HepG2 (cell line): ENCODE results near the gene IQGAP2. TPM values are rescaled to one million over a fixed set of nuclear protein-coding genes. Genes with fewer than 3 reads are reported as not detected.

Experiments
- ATAC-seq: fragments of 200-7000 bp; cut with Tn5 transposase; 3 replicates; pipeline ENCODE4 v1.9.1; 2020; ENCODE audit warnings: mild to moderate bottlenecking, moderate library complexity
- BruUV-seq: library from RNA; stranded (reverse); fragments of 400-500 nt; replicated peaks from 2 replicates; lab custom pipeline; 2021; lab: Mats Ljungman, UMichigan
- CTCF ChIA-PET: fragments of 300-600 bp; formaldehyde crosslinking; extraction: SDS; loops from one replicate; lab custom pipeline; 2021; ENCODE audit warnings: low total read pairs, inconsistent platforms, low intra/inter-chr PET ratio; lab: Yijun Ruan, JAX
- POLR2A ChIA-PET: fragments of 350-600 bp; sonication (Branson Sonifier 250); formaldehyde crosslinking; loops from one replicate; lab custom pipeline; 2020; ENCODE audit warnings: antibody characterized with exemption, inconsistent platforms; lab: Yijun Ruan, JAX
- DNase-seq: peaks from one replicate; pipeline ENCODE4 v3.0.0-alpha.2; 2015; ENCODE audit warnings: low spot score
- FAIRE-seq: peaks from 3 replicates; lab custom pipeline; 2011; peaks lifted over from hg19 to GRCh38; lab: Jason Lieb, UNC
- H2AFZ ChIP-seq: one replicate; pipeline ENCODE4 v1.6.1; 2011; ENCODE audit warnings: low read length, inconsistent platforms
- H3K27ac ChIP-seq: fragments of 300-600 bp; 3 replicates; pipeline ENCODE4 v1.8.0; 2011; ENCODE audit warnings: mixed run types, mild to moderate bottlenecking, mixed read lengths, low read length, inconsistent platforms; ENCODE audit not compliant: insufficient read depth; ENCODE audit errors: extremely low read length
- H3K27me3 ChIP-seq, 2 experiments: fragments of 200-600 bp in 1 of 2; 2 replicates in 1 of 2; 3 replicates in 1 of 2; pipeline versions ENCODE4 v1.6.0 to v1.8.0; 2011; ENCODE audit warnings: low read length in 2 of 2, mild to moderate bottlenecking in 2 of 2, moderate library complexity in 2 of 2, inconsistent platforms in 1 of 2; ENCODE audit not compliant: insufficient read depth in 2 of 2, control insufficient read depth in 1 of 2
- H3K36me3 ChIP-seq, 2 experiments: fragments of 200-600 bp in 1 of 2; replicated peaks in 1 of 2; 2 replicates in 1 of 2; 3 replicates in 1 of 2; pipeline versions ENCODE4 v1.5.1 to v1.8.0; 2011; ENCODE audit warnings: low read length in 2 of 2, inconsistent platforms in 1 of 2; ENCODE audit not compliant: insufficient read depth in 2 of 2, control insufficient read depth in 1 of 2
- H3K4me1 ChIP-seq: 2 replicates; pipeline ENCODE4 v1.5.1; 2012; ENCODE audit warnings: low read length, inconsistent platforms; ENCODE audit not compliant: insufficient read depth
- H3K4me2 ChIP-seq: 2 replicates; pipeline ENCODE4 v1.6.0; 2011; ENCODE audit warnings: low read depth, low read length, inconsistent platforms
- H3K4me3 ChIP-seq, 3 experiments: fragments of 200-600 bp in 1 of 3; sonication (generic), shearing (Covaris generic) in 1 of 3; replicated peaks in 1 of 3; 2 replicates each; pipeline ENCODE4 v1.5.1; 2011 to 2016; ENCODE audit warnings: low read length in 3 of 3, inconsistent platforms in 2 of 3, low read depth in 2 of 3, mild to moderate bottlenecking in 2 of 3, control low read depth in 1 of 3, mixed read lengths in 1 of 3; ENCODE audit not compliant: insufficient read depth in 1 of 3
- H3K79me2 ChIP-seq: one replicate; pipeline ENCODE4 v1.6.1; 2011; ENCODE audit warnings: low read length, inconsistent platforms; ENCODE audit not compliant: insufficient read depth
- H3K9ac ChIP-seq: 2 replicates; pipeline ENCODE4 v1.6.0; 2011; ENCODE audit warnings: mild to moderate bottlenecking, low read depth, low read length, inconsistent platforms; ENCODE audit not compliant: insufficient read depth
- H3K9me3 ChIP-seq: 2 replicates; pipeline ENCODE4 v1.5.1; 2012; ENCODE audit warnings: mild to moderate bottlenecking, low read length
- H4K20me1 ChIP-seq: 2 replicates; pipeline ENCODE4 v1.6.0; 2011; ENCODE audit warnings: inconsistent platforms, mild to moderate bottlenecking, low read length, moderate library complexity; ENCODE audit not compliant: insufficient read depth
- ADNP ChIP-seq: sonication (generic); formaldehyde crosslinking; IDR thresholded peaks from 2 replicates; pipeline ENCODE4 v1.4.0; 2020; ENCODE audit warnings: missing genetic modification reagents
- ATAD3A ChIP-seq: sonication (generic); formaldehyde crosslinking; IDR thresholded peaks from 2 replicates; pipeline ENCODE4 v1.4.0; 2020; ENCODE audit warnings: missing genetic modification reagents
- CC2D1A ChIP-seq: sonication (generic); formaldehyde crosslinking; IDR thresholded peaks from 2 replicates; pipeline ENCODE4 v1.8.1; 2023; ENCODE audit warnings: mild to moderate bottlenecking, missing genetic modification reagents
- KDM1A ChIP-seq: IDR thresholded peaks from 2 replicates; pipeline ENCODE4 v1.6.1; 2016; ENCODE audit warnings: missing compliant biosample characterization
- MAF1 ChIP-seq: sonication (generic); formaldehyde crosslinking; IDR thresholded peaks from 2 replicates; pipeline ENCODE4 v1.5.0; 2020; ENCODE audit warnings: missing genetic modification reagents, borderline replicate concordance
- NAIF1 ChIP-seq: sonication (generic); formaldehyde crosslinking; IDR thresholded peaks from 2 replicates; pipeline ENCODE4 v1.5.0; 2020; ENCODE audit warnings: mild to moderate bottlenecking, missing genetic modification reagents, borderline replicate concordance
- SNRNP70 ChIP-seq: fragments of 200-400 bp; formaldehyde crosslinking; IDR thresholded peaks from 2 replicates; pipeline ENCODE4 v1.6.1; 2017; ENCODE audit warnings: mild to moderate bottlenecking, low read depth, low read length, moderate library complexity
- ZNF24 ChIP-seq: fragments of 450-650 bp; IDR thresholded peaks from 2 replicates; pipeline ENCODE4 v1.6.1; 2017; ENCODE audit warnings: antibody characterized with exemption, mild to moderate bottlenecking
- ZNF33A ChIP-seq: sonication (generic); formaldehyde crosslinking; IDR thresholded peaks from 2 replicates; pipeline ENCODE4 v1.5.1; 2020; ENCODE audit warnings: missing genetic modification reagents, mild to moderate bottlenecking, moderate library complexity, borderline replicate concordance
- ZNF614 ChIP-seq: IDR thresholded peaks from 2 replicates; pipeline ENCODE4 v1.6.1; 2018; ENCODE audit warnings: missing biosample characterization, missing genetic modification reagents, inconsistent platforms, borderline replicate concordance
- WGBS: methylation state at CpG from one replicate; pipeline ENCODE4 v1.1.6; 2017; ENCODE audit warnings: low lambda C conversion rate; 5-methylcytosine and 5-hydroxymethylcytosine counted together
- in situ Hi-C: cut with HindIII; loops from 2 replicates; pipeline ENCODE4 v1.10.0; 2017; ENCODE audit warnings: low pct_unique_long_range_greater_than_20kb; ENCODE audit not compliant: extremely low pct_ligation_motif_present
- intact Hi-C: fragments of 100-400 bp; cut with micrococcal nuclease; formaldehyde crosslinking; loops from one replicate; pipeline ENCODE4 v1.10.0; 2022; ENCODE audit not compliant: unreplicated experiment
- polyA plus RNA-seq, 8 experiments: library from polyadenylated mRNA; depleted of rRNA in 3 of 8; stranded (reverse) in 7 of 8; unstranded in 1 of 8; fragments of >200 nt; fragmentation: Illumina TruSeq in 4 of 8; extraction: Trizol in 4 of 8; gene quantifications; 2 replicates each; pipeline versions ENCODE4 v1.2.1 to v1.2.3, GENCODE V29; 2011 to 2016; ENCODE audit warnings: low read depth in 4 of 8, missing spikeins in 1 of 8, mixed read lengths in 1 of 8; ENCODE audit not compliant: insufficient read depth in 1 of 8
- total RNA-seq, 5 experiments: library from RNA; depleted of rRNA; stranded (reverse); fragments of >200 nt; fragmentation: Illumina TruSeq; extraction: Trizol; gene quantifications; 2 replicates each; pipeline ENCODE4 v1.2.3, GENCODE V29; 2016; ENCODE audit warnings: low read depth in 1 of 5
- TF ChIP-seq, protein P1 (sequence below): sonication (generic); formaldehyde crosslinking; IDR thresholded peaks from 2 replicates; pipeline ENCODE4 v1.4.0; 2020; ENCODE audit warnings: missing genetic modification reagents
- TF ChIP-seq, protein P2 (sequence below): sonication (generic); formaldehyde crosslinking; IDR thresholded peaks from 2 replicates; pipeline ENCODE4 v1.8.1; 2022; ENCODE audit warnings: mild to moderate bottlenecking, missing genetic modification reagents
- TF ChIP-seq, protein P3 (sequence below): sonication (generic); formaldehyde crosslinking; IDR thresholded peaks from 2 replicates; pipeline ENCODE4 v1.9.0; 2021; ENCODE audit warnings: missing genetic modification reagents, borderline replicate concordance
- TF ChIP-seq, protein P4 (sequence below): IDR thresholded peaks from 2 replicates; pipeline ENCODE4 v1.6.1; 2018; ENCODE audit warnings: missing genetic modification reagents, mild to moderate bottlenecking, missing compliant biosample characterization
- TF ChIP-seq, protein P5 (sequence below): sonication (generic); IDR thresholded peaks from 2 replicates; pipeline ENCODE4 v1.6.1; 2016; ENCODE audit warnings: low read depth, borderline replicate concordance

Gene IQGAP2
- total and polyA plus RNA-seq, 2 of the 13 experiments (the other 11 are each of a cell fraction or from before 2014, with no cell fraction given), result 35.2 to 83.3 TPM

DNA sequence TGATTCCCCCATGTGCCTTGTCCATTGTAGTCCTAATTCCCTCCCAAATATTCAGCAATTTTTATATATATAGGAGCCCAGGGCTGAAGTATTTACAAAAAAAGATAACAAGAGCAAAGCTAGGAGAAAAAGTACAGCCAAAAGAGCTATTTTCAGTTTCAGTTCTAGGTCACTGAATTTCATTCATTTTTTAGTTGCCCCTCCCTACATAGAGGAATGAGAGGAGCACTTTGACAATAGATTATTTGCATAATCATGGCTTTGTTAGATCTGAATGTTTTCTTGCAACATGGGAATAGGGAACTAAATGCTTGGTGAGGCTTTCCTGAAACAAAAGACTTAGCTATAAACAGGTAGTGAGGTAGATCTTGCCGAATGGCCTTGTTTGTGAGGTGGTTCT is 235.4 kb downstream of the IQGAP2 start:
- Histone ChIP-seq H3K27me3 (no peaks in the 10 kb centered on the region), H3K4me3 (no peak overlapping the region), H3K9me3 (no peaks in the 10 kb centered on the region), H3K36me3 (peaks cover 11 to 30% of the 10 kb centered on the region in 2 experiments), H2AFZ (no peak overlapping the region), H3K4me1 (peaks cover 10% of the 10 kb centered on the region), H3K4me2 (no peak overlapping the region)
- intact Hi-C loops, result no loop called here
- WGBS, result 100% methylated on average over 1 of the region's 1 CpG
- CTCF ChIA-PET, result no interaction called here
- POLR2A ChIA-PET, result no interaction called here
- TF ChIP-seq, protein P1, sequence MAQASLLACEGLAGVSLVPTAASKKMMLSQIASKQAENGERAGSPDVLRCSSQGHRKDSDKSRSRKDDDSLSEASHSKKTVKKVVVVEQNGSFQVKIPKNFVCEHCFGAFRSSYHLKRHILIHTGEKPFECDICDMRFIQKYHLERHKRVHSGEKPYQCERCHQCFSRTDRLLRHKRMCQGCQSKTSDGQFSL, result no peak
- TF ChIP-seq SNRNP70 (no peak), ZNF614 (no peak), CC2D1A (CRISPR knock-in tag) (no peak), ATAD3A (no peak), ZNF24 (no peak), KDM1A (no peak), ZNF33A (CRISPR knock-in tag) (no peak), NAIF1 (CRISPR knock-in tag) (no peak), MAF1 (CRISPR knock-in tag) (no peak), ADNP (CRISPR knock-in tag) (no peak)
- TF ChIP-seq, protein P2, sequence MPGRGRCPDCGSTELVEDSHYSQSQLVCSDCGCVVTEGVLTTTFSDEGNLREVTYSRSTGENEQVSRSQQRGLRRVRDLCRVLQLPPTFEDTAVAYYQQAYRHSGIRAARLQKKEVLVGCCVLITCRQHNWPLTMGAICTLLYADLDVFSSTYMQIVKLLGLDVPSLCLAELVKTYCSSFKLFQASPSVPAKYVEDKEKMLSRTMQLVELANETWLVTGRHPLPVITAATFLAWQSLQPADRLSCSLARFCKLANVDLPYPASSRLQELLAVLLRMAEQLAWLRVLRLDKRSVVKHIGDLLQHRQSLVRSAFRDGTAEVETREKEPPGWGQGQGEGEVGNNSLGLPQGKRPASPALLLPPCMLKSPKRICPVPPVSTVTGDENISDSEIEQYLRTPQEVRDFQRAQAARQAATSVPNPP (CRISPR knock-in tag), result no peak
- TF ChIP-seq, protein P3, sequence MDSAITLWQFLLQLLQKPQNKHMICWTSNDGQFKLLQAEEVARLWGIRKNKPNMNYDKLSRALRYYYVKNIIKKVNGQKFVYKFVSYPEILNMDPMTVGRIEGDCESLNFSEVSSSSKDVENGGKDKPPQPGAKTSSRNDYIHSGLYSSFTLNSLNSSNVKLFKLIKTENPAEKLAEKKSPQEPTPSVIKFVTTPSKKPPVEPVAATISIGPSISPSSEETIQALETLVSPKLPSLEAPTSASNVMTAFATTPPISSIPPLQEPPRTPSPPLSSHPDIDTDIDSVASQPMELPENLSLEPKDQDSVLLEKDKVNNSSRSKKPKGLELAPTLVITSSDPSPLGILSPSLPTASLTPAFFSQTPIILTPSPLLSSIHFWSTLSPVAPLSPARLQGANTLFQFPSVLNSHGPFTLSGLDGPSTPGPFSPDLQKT (CRISPR knock-in tag), result no peak
- TF ChIP-seq, protein P4, sequence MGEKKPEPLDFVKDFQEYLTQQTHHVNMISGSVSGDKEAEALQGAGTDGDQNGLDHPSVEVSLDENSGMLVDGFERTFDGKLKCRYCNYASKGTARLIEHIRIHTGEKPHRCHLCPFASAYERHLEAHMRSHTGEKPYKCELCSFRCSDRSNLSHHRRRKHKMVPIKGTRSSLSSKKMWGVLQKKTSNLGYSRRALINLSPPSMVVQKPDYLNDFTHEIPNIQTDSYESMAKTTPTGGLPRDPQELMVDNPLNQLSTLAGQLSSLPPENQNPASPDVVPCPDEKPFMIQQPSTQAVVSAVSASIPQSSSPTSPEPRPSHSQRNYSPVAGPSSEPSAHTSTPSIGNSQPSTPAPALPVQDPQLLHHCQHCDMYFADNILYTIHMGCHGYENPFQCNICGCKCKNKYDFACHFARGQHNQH (CRISPR knock-in tag), result no peak
- TF ChIP-seq, protein P5, sequence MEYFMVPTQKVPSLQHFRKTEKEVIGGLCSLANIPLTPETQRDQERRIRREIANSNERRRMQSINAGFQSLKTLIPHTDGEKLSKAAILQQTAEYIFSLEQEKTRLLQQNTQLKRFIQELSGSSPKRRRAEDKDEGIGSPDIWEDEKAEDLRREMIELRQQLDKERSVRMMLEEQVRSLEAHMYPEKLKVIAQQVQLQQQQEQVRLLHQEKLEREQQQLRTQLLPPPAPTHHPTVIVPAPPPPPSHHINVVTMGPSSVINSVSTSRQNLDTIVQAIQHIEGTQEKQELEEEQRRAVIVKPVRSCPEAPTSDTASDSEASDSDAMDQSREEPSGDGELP, result no peak
- TF ChIP-seq, all 625 proteins: peak for 0
- Histone ChIP-seq H3K27ac (no peak overlapping the region), H3K9ac (no peak overlapping the region), H3K79me2 (no peaks in the 10 kb centered on the region), H4K20me1 (no peaks in the 10 kb centered on the region)
- no peak for ATAC-seq
- in situ Hi-C loops, result no loop called here
- no peak for DNase-seq
- BruUV-seq, result no TSS peak
- FAIRE-seq, result no peak
